H7 (cell line): Measurements from ENCODE around the gene USP21. TPM values are rescaled to one million over a fixed set of nuclear protein-coding genes. Genes with fewer than 3 reads are reported as not detected.

ENCODE experiments used
- DNase-seq: peaks from one replicate; pipeline ENCODE4 v3.0.0; 2012
- H3K27me3 ChIP-seq: 2 replicates; pipeline ENCODE4 v1.6.0; 2011; ENCODE audit warnings: mild to moderate bottlenecking, low read length; ENCODE audit not compliant: control insufficient read depth, insufficient read depth
- H3K36me3 ChIP-seq: replicated peaks from 2 replicates; pipeline ENCODE4 v1.5.1; 2011; ENCODE audit warnings: low read length; ENCODE audit not compliant: control insufficient read depth, insufficient read depth
- H3K4me3 ChIP-seq: 2 replicates; pipeline ENCODE4 v1.5.1; 2011; ENCODE audit warnings: low read depth, mild to moderate bottlenecking, control low read depth, low read length, moderate library complexity; ENCODE audit not compliant: insufficient read depth
- total RNA-seq: library from RNA; depleted of rRNA; stranded (reverse); fragments of >200 nt; shearing (Covaris generic); gene quantifications from 2 replicates; pipeline ENCODE4 v1.2.3, GENCODE V29; 2014; rRNA removed

USP21 gene
- total RNA-seq, 1 experiment from 2014 or later = 12.0 TPM

GRCh38 chr1:161199506-161200139 is 40.3 kb downstream of the USP21 start:
- H3K36me3 ChIP-seq = peaks cover 13% of the 10 kb centered on the region
- H3K4me3 ChIP-seq = no peak overlapping the region
- peak; percentile 48 for DNase-seq
- H3K27me3 ChIP-seq = no peaks in the 10 kb centered on the region

GRCh38 chr1:161200421-161200991 is 41.2 kb downstream of the USP21 start:
- Histone ChIP-seq H3K4me3 (peak overlapping the region; percentile 13; the same call in 1 of the 2 replicates), H3K36me3 (peaks cover 11% of the 10 kb centered on the region), H3K27me3 (no peaks in the 10 kb centered on the region)
- peak; percentile 54 for DNase-seq

DNA sequence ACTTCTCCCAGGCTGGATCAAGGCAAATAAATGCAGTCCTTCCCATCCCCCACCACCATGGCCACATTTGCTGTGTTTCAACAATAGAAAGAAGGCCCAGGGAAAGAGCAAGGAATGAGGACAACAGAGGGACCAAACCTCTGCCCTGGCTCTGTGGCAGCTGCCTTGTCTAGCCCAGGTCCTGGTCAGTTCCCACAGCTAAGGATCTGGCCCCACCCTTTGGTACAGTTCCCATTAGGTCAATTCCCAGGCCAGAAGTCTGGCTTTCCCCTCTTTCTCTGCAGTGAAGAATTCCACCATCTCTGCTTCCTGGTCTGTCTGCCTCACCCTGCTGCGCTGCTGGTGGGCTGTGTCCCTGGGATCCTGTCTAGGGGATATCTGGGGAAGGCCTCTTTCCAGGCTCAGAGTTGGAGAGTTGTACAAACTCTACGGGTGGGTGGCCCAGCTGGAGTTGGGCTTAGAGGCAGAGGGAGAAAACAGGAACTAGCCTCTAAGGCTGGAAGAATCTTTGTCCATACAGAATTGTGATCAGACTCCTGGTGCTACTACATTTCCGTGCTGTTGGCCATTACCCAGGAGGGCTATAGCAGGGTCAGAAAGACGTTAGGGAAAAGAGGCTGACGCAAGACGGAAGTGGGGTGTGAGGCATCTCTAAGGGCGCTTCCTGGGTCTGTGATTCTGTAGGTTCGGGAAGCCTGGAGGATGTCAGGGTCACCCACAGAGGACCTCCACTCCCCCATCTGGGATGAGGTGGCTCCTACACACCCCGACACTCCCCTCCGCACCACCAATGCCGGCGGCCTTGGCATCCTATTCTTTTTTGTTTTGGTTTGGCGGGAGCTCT is 41.9 kb downstream of the USP21 start:
- DNase-seq = peak; percentile 60
- peaks cover 7% of the 10 kb centered on the region for H3K36me3 ChIP-seq
- H3K4me3 ChIP-seq = peak overlapping the region; percentile 30
- no peaks in the 10 kb centered on the region for H3K27me3 ChIP-seq

- Histone ChIP-seq H3K27me3 (no peaks in the 10 kb centered on the region), H3K36me3 (peaks cover 14% of the 10 kb centered on the region), H3K4me3 (peak within 1 kb of the TSS; percentile 82)
- peak; percentile 91 for DNase-seq
Observed at GRCh38 chr1:161201836-161202712, 42.8 kb downstream of the USP21 start, which contains the start of gene NDUFS2. Gene NDUFS2 (plus strand): TSS chr1:161202367. CDS start chr1:161202386, 19 bp downstream.

GRCh38 chr1:161206411-161207140 is 47.3 kb downstream of the USP21 start:
- no peaks in the 10 kb centered on the region for H3K27me3 ChIP-seq
- H3K36me3 ChIP-seq = peaks cover 27% of the 10 kb centered on the region
- no peak for DNase-seq
- no peak overlapping the region for H3K4me3 ChIP-seq

- Histone ChIP-seq H3K4me3 (no peak overlapping the region), H3K36me3 (peaks cover 30% of the 10 kb centered on the region), H3K27me3 (no peaks in the 10 kb centered on the region)
- no peak for DNase-seq
Observed at GRCh38 chr1:161207173-161207572, 47.9 kb downstream of the USP21 start.

DNA sequence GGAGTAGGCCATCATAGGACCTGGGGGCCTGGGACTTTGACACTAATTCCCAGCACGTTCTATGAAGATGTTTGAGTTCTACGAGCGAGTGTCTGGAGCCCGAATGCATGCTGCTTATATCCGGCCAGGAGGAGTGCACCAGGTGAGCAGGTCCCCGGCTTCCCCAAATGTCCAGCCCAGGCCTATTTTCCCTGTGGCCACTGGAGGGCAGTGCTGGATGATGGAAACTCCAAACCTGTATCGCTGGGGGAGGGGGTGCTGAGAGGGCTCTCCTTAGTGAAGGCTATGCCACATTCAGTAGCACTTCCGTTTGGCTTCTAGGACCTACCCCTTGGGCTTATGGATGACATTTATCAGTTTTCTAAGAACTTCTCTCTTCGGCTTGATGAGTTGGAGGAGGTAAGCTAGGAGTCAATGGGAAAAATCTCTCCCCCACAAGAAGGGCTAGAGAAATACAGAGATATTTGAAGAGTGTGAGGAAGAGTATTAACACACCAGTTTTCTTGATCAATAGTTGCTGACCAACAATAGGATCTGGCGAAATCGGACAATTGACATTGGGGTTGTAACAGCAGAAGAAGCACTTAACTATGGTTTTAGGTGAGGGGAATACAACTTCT is 50.6 kb downstream of the USP21 start:
- peak; percentile 91 for DNase-seq

DNA sequence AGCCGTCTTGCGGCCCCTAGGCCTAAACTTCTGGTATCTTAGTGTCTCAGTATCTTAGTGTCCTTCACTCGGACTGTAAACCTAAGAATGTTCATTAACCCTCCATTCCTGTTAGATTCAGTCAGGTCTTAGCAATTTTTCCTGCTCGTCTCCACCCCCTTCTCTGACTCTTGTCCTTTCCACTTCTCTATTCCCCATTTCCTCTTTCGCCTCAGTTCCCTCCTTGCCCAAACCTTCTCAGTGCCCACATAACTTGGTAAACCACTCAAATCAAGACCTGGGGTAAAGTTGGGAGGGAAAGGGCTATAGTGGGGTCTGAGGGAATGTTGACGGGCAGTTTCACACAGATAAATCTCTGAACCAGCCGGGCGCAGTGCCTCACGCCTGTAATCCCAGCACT is 55.1 kb downstream of the USP21 start:
- no peaks in the 10 kb centered on the region for H3K27me3 ChIP-seq
- no peak for DNase-seq
- no peak overlapping the region for H3K4me3 ChIP-seq
- H3K36me3 ChIP-seq = peaks cover 32% of the 10 kb centered on the region

More for the DNA sequence above, 50.6 kb downstream of the USP21 start:
- Histone ChIP-seq H3K4me3 (no peak overlapping the region), H3K27me3 (no peaks in the 10 kb centered on the region), H3K36me3 (peaks cover 41% of the 10 kb centered on the region)

DNA sequence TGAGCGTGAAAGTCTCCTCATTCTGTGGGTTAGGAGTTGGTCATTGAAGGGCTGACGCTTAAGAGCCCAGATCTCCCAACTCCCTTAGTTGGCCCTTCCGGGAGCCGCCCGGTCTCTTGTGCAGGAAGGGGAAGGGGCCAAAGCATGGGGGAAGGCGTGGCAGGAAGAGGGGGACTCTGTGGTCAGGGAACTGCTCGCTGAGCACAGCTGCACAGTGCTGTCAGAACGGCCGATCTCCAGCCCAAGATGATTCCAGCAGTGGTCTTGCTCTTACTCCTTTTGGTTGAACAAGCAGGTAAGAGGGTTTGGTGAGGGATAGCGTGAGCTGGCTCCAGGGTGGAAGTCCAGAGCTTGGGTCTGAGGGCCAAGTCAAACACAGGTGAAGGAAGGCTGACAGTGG is 55.8 kb downstream of the USP21 start, which contains the start of gene FCER1G:
TSS of gene FCER1G (plus strand) at position 220 of the 400 bp plus-strand sequence. CDS start at position 247, 27 bp downstream.
- peaks cover 30% of the 10 kb centered on the region for H3K36me3 ChIP-seq
- H3K4me3 ChIP-seq = no peak within 1 kb of the TSS
- H3K27me3 ChIP-seq = no peaks in the 10 kb centered on the region
- DNase-seq = no peak

Other genes with a start within 250 kb of the USP21 start
- gene ITLN2, start 204.7 kb upstream of the USP21 start, total RNA-seq = 2.7 and 5.2 TPM in 2 replicates
- gene F11R, start 138.3 kb upstream of the USP21 start, total RNA-seq = 211 and 255 TPM in 2 replicates
- gene TSTD1, start 120.5 kb upstream of the USP21 start, total RNA-seq = 91.3 and 114 TPM in 2 replicates
- 169 and 176 TPM in 2 replicates for gene USF1, start 113.5 kb upstream of the USP21 start, total RNA-seq
- gene ARHGAP30, start 89.6 kb upstream of the USP21 start, total RNA-seq = 0.11 TPM in 1 of 2 replicates, not detected in the other
- gene NECTIN4, start 69.9 kb upstream of the USP21 start, total RNA-seq = not detected in 2 replicates
- gene KLHDC9, start 61.1 kb upstream of the USP21 start, total RNA-seq = 21.9 and 23.2 TPM in 2 replicates
- gene PFDN2, start 41.5 kb upstream of the USP21 start, total RNA-seq = 46.8 and 60.6 TPM in 2 replicates
- 75.9 and 81.5 TPM in 2 replicates for gene NIT1, start 41.4 kb upstream of the USP21 start, total RNA-seq
- gene DEDD, start 26.8 kb upstream of the USP21 start, total RNA-seq = 52.8 and 63.6 TPM in 2 replicates
- gene UFC1, start 5.5 kb upstream of the USP21 start, total RNA-seq = 81.9 and 86.1 TPM in 2 replicates
- gene PPOX, start 6.9 kb downstream of the USP21 start, total RNA-seq = 57.3 and 64.7 TPM in 2 replicates
- gene B4GALT3, start 18.0 kb downstream of the USP21 start, total RNA-seq = 105 and 106 TPM in 2 replicates
- gene ADAMTS4, start 39.6 kb downstream of the USP21 start, total RNA-seq = 9.0 and 11.7 TPM in 2 replicates
- gene NDUFS2, start 42.9 kb downstream of the USP21 start, total RNA-seq = 278 and 312 TPM in 2 replicates
- gene FCER1G, start 55.8 kb downstream of the USP21 start, total RNA-seq = 0.35 TPM in 1 of 2 replicates, not detected in the other
- gene APOA2, start 64.1 kb downstream of the USP21 start, total RNA-seq = 7.2 TPM in 1 of 2 replicates, not detected in the other
- gene TOMM40L, start 66.6 kb downstream of the USP21 start, total RNA-seq = 32.7 and 38.1 TPM in 2 replicates
- not detected in 2 replicates for gene NR1I3, start 78.7 kb downstream of the USP21 start, total RNA-seq
- gene PCP4L1, start 99.2 kb downstream of the USP21 start, total RNA-seq = 0.35 TPM in 1 of 2 replicates, not detected in the other
- gene MPZ, start 150.5 kb downstream of the USP21 start, total RNA-seq = 3.5 and 5.6 TPM in 2 replicates
- 37.3 and 44.3 TPM in 2 replicates for gene SDHC, start 154.9 kb downstream of the USP21 start, total RNA-seq
- gene CFAP126, start 208.4 kb downstream of the USP21 start, total RNA-seq = not detected in 2 replicates